ENCODE results near the gene CAPN14. TPM values are rescaled to one million over a fixed set of nuclear protein-coding genes. Genes with fewer than 3 reads are reported as not detected.

Gene CAPN14
- total RNA-seq, 2 donors from 2014 or later: 0.16 to 0.22 TPM

GRCh38 chr2:31125918-31126695 is 91.2 kb downstream of the CAPN14 start:
- H3K36me3 ChIP-seq: no peaks in the 10 kb centered on the region
- no peaks in the 10 kb centered on the region for H3K27me3 ChIP-seq
- H3K4me1 ChIP-seq: no peaks in the 10 kb centered on the region
- no peak for TF ChIP-seq CTCF (IDR thresholded peaks at IDR 0.05)
- no peak overlapping the region for H3K4me3 ChIP-seq
- no peaks in the 10 kb centered on the region for H3K9me3 ChIP-seq
- H3K27ac ChIP-seq: no peak overlapping the region
- DNase-seq (ENCODE audit: low spot score): no peak

- Histone ChIP-seq H3K9me3 (no peaks in the 10 kb centered on the region), H3K27ac (no peak overlapping the region), H3K4me1 (no peaks in the 10 kb centered on the region), H3K27me3 (no peaks in the 10 kb centered on the region), H3K36me3 (no peaks in the 10 kb centered on the region), H3K4me3 (no peak overlapping the region)
- TF ChIP-seq CTCF (IDR thresholded peaks at IDR 0.05): no peak
- no peak for DNase-seq (ENCODE audit: low spot score)
Observed at GRCh38 chr2:31124904-31125303, 92.4 kb downstream of the CAPN14 start.

Other genes with a start within 250 kb of the CAPN14 start
- gene GALNT14, start 79.1 kb downstream of the CAPN14 start, total RNA-seq: 1 to 10 TPM in 1 of 2 donors, under 1 TPM in 1; 0.15 to 1.0 TPM
- 10 to 100 TPM; 10.6 to 12.5 TPM for gene EHD3, start 16.6 kb upstream of the CAPN14 start, total RNA-seq
- not detected for gene XDH, start 197.2 kb upstream of the CAPN14 start, total RNA-seq